Activated T-cell treated with anti-CD3 and anti-CD28 coated beads, Interleukin-2, amount 50 U/mL, for 24 hours (primary cell): ENCODE measurements around the gene PREP.
A peak's percentile ranks its signal among the peaks of the same experiment; 100 is the strongest.
"Not testable (repeated sequence)": the region's sequence is repeated elsewhere in the genome, so short reads cannot be mapped to it uniquely, and the experiment has no call there.

Source experiments
- DNase-seq: peaks from one replicate; pipeline ENCODE4 v3.0.0-alpha.2; 2020
- H3K27ac Mint-ChIP-seq: 2 replicates; pipeline ENCODE4 v1.8.0; 2020; ENCODE audit warnings: mild to moderate bottlenecking, mixed read lengths
- H3K27me3 Mint-ChIP-seq: 2 replicates; pipeline ENCODE4 v1.8.0; 2020; ENCODE audit warnings: mixed read lengths
- H3K36me3 Mint-ChIP-seq: 2 replicates; pipeline ENCODE4 v1.8.0; 2020; ENCODE audit warnings: low read depth, mixed read lengths
- H3K4me1 Mint-ChIP-seq: 2 replicates; pipeline ENCODE4 v1.8.0; 2020; ENCODE audit warnings: low read depth, mixed read lengths
- H3K4me3 Mint-ChIP-seq: 2 replicates; pipeline ENCODE4 v1.8.0; 2020; ENCODE audit warnings: mild to moderate bottlenecking, moderate library complexity, mixed read lengths
- H3K9me3 Mint-ChIP-seq: 2 replicates; pipeline ENCODE4 v1.8.0; 2020; ENCODE audit warnings: mixed read lengths

Gene PREP

GRCh38 chr6:105416971-105417370 is 14.1 kb upstream of the PREP start:
- Mint-ChIP-seq H3K9me3 (peaks cover 24% of the 10 kb centered on the region), H3K27me3 (peaks cover 46% of the 10 kb centered on the region)
- H3K27ac Mint-ChIP-seq, H3K36me3 Mint-ChIP-seq, H3K4me1 Mint-ChIP-seq, H3K4me3 Mint-ChIP-seq, DNase-seq: not testable (repeated sequence)

- Mint-ChIP-seq H3K36me3 (no peaks in the 10 kb centered on the region), H3K27me3 (peaks cover 56% of the 10 kb centered on the region), H3K4me1 (peaks cover 6% of the 10 kb centered on the region)
Measured at GRCh38 chr6:105409734-105410133, 6.9 kb upstream of the PREP start.

GRCh38 chr6:105402090-105402938 is 568 bp downstream of the PREP start:
- DNase-seq = no peak
- H3K4me3 Mint-ChIP-seq = peak overlapping the region; percentile 95
- H3K9me3 Mint-ChIP-seq = no peaks in the 10 kb centered on the region

More at GRCh38 chr6:105409734-105410133, 6.9 kb upstream of the PREP start:
- no peak for DNase-seq
- H3K4me3 Mint-ChIP-seq = no peak overlapping the region
- H3K9me3 Mint-ChIP-seq = peaks cover 4% of the 10 kb centered on the region
- no peak overlapping the region for H3K27ac Mint-ChIP-seq

GRCh38 chr6:105401247-105402089 is 1.4 kb downstream of the PREP start:
- peak overlapping the region; percentile 86 for H3K27ac Mint-ChIP-seq

More at GRCh38 chr6:105402090-105402938, 568 bp downstream of the PREP start:
- peaks cover 66% of the 10 kb centered on the region for H3K4me1 Mint-ChIP-seq
- H3K27ac Mint-ChIP-seq = peak overlapping the region; percentile 86
- H3K36me3 Mint-ChIP-seq = peaks cover 15% of the 10 kb centered on the region
- peaks cover 5% of the 10 kb centered on the region for H3K27me3 Mint-ChIP-seq

GRCh38 chr6:105400501-105400900 is 2.4 kb downstream of the PREP start:
- H3K4me1 Mint-ChIP-seq = peaks cover 66% of the 10 kb centered on the region
- no peak for DNase-seq
- H3K27ac Mint-ChIP-seq = no peak overlapping the region
- H3K4me3 Mint-ChIP-seq = peak overlapping the region; percentile 95
- H3K36me3 Mint-ChIP-seq = peaks cover 32% of the 10 kb centered on the region
- H3K9me3 Mint-ChIP-seq = no peaks in the 10 kb centered on the region
- H3K27me3 Mint-ChIP-seq = no peaks in the 10 kb centered on the region

More at GRCh38 chr6:105401247-105402089, 1.4 kb downstream of the PREP start:
- Mint-ChIP-seq H3K27me3 (peaks cover under 1% of the 10 kb centered on the region), H3K4me3 (peak overlapping the region; percentile 95), H3K36me3 (peaks cover 22% of the 10 kb centered on the region), H3K4me1 (peaks cover 66% of the 10 kb centered on the region), H3K9me3 (no peaks in the 10 kb centered on the region)
- no peak for DNase-seq

- H3K4me3 Mint-ChIP-seq = no peak overlapping the region
- H3K9me3 Mint-ChIP-seq = no peaks in the 10 kb centered on the region
- no peak for DNase-seq
- H3K4me1 Mint-ChIP-seq = peaks cover 52% of the 10 kb centered on the region
- H3K36me3 Mint-ChIP-seq = peaks cover 44% of the 10 kb centered on the region
- no peaks in the 10 kb centered on the region for H3K27me3 Mint-ChIP-seq
- no peak overlapping the region for H3K27ac Mint-ChIP-seq
Measured at GRCh38 chr6:105398859-105399258, 4.0 kb downstream of the PREP start.

- no peaks in the 10 kb centered on the region for H3K27me3 Mint-ChIP-seq
- peaks cover 48% of the 10 kb centered on the region for H3K36me3 Mint-ChIP-seq
- no peak for DNase-seq
- peaks cover 47% of the 10 kb centered on the region for H3K4me1 Mint-ChIP-seq
- H3K27ac Mint-ChIP-seq = no peak overlapping the region
- H3K9me3 Mint-ChIP-seq = no peaks in the 10 kb centered on the region
- H3K4me3 Mint-ChIP-seq = no peak overlapping the region
Measured at GRCh38 chr6:105397987-105398386, 4.9 kb downstream of the PREP start.

GRCh38 chr6:105391705-105392104 is 11.2 kb downstream of the PREP start:
- H3K36me3 Mint-ChIP-seq = peaks cover 81% of the 10 kb centered on the region
- no peaks in the 10 kb centered on the region for H3K4me1 Mint-ChIP-seq
- H3K4me3 Mint-ChIP-seq = no peak overlapping the region
- H3K27ac Mint-ChIP-seq = no peak overlapping the region
- no peaks in the 10 kb centered on the region for H3K9me3 Mint-ChIP-seq
- DNase-seq = no peak
- H3K27me3 Mint-ChIP-seq = no peaks in the 10 kb centered on the region

GRCh38 chr6:105389543-105389942 is 13.3 kb downstream of the PREP start:
- H3K4me1 Mint-ChIP-seq = peaks cover under 1% of the 10 kb centered on the region
- H3K9me3 Mint-ChIP-seq = no peaks in the 10 kb centered on the region
- H3K36me3 Mint-ChIP-seq = peaks cover 70% of the 10 kb centered on the region
- H3K4me3 Mint-ChIP-seq = no peak overlapping the region
- DNase-seq = no peak
- no peak overlapping the region for H3K27ac Mint-ChIP-seq
- no peaks in the 10 kb centered on the region for H3K27me3 Mint-ChIP-seq

GRCh38 chr6:105388392-105388791 is 14.5 kb downstream of the PREP start:
- DNase-seq = no peak
- no peak overlapping the region for H3K4me3 Mint-ChIP-seq
- no peaks in the 10 kb centered on the region for H3K9me3 Mint-ChIP-seq
- no peak overlapping the region for H3K27ac Mint-ChIP-seq
- H3K4me1 Mint-ChIP-seq = peaks cover 12% of the 10 kb centered on the region
- H3K27me3 Mint-ChIP-seq = no peaks in the 10 kb centered on the region
- peaks cover 76% of the 10 kb centered on the region for H3K36me3 Mint-ChIP-seq

- no peak overlapping the region for H3K27ac Mint-ChIP-seq
- no peak overlapping the region for H3K4me3 Mint-ChIP-seq
- peaks cover 68% of the 10 kb centered on the region for H3K36me3 Mint-ChIP-seq
- no peaks in the 10 kb centered on the region for H3K9me3 Mint-ChIP-seq
- DNase-seq = no peak
- H3K27me3 Mint-ChIP-seq = no peaks in the 10 kb centered on the region
- H3K4me1 Mint-ChIP-seq = peaks cover 37% of the 10 kb centered on the region
Measured at GRCh38 chr6:105384004-105384403, 18.9 kb downstream of the PREP start.

- Mint-ChIP-seq H3K27me3 (no peaks in the 10 kb centered on the region), H3K9me3 (no peaks in the 10 kb centered on the region), H3K27ac (no peak overlapping the region), H3K4me1 (peaks cover 37% of the 10 kb centered on the region), H3K4me3 (no peak overlapping the region), H3K36me3 (peaks cover 61% of the 10 kb centered on the region)
- no peak for DNase-seq
Measured at GRCh38 chr6:105382958-105383357, 19.9 kb downstream of the PREP start.

GRCh38 chr6:105382496-105382895 is 20.4 kb downstream of the PREP start:
- Mint-ChIP-seq H3K4me3 (no peak overlapping the region), H3K4me1 (peaks cover 37% of the 10 kb centered on the region), H3K9me3 (no peaks in the 10 kb centered on the region), H3K27me3 (no peaks in the 10 kb centered on the region), H3K36me3 (peaks cover 62% of the 10 kb centered on the region), H3K27ac (no peak overlapping the region)
- no peak for DNase-seq

- Mint-ChIP-seq H3K27me3 (no peaks in the 10 kb centered on the region), H3K4me1 (peaks cover 37% of the 10 kb centered on the region), H3K36me3 (peaks cover 66% of the 10 kb centered on the region), H3K9me3 (no peaks in the 10 kb centered on the region), H3K27ac (no peak overlapping the region), H3K4me3 (no peak overlapping the region)
- no peak for DNase-seq
Measured at GRCh38 chr6:105380634-105381033, 22.2 kb downstream of the PREP start.

- no peak for DNase-seq
- peaks cover 84% of the 10 kb centered on the region for H3K36me3 Mint-ChIP-seq
- H3K9me3 Mint-ChIP-seq = no peaks in the 10 kb centered on the region
- no peaks in the 10 kb centered on the region for H3K27me3 Mint-ChIP-seq
- no peak overlapping the region for H3K27ac Mint-ChIP-seq
- peaks cover 13% of the 10 kb centered on the region for H3K4me1 Mint-ChIP-seq
- no peak overlapping the region for H3K4me3 Mint-ChIP-seq
Measured at GRCh38 chr6:105375797-105376196, 27.1 kb downstream of the PREP start.
